MM.1S (cell line): ENCODE results near the gene PGS1.

Experiments
- EZH2 ChIP-seq: fragments of 300-600 bp; sonication (generic); optimal IDR thresholded peaks from 2 replicates; pipeline ENCODE3; 2017; ENCODE audit warnings: low read depth, mild to moderate bottlenecking, antibody characterized with exemption, low read length, mixed read lengths
- TF ChIP-seq, protein P1 (sequence below): fragments of 300-600 bp; sonication (generic); IDR thresholded peaks from 2 replicates; pipeline ENCODE4 v1.5.1; 2016; ENCODE audit warnings: antibody characterized with exemption, low read length, mixed read lengths

DNA sequence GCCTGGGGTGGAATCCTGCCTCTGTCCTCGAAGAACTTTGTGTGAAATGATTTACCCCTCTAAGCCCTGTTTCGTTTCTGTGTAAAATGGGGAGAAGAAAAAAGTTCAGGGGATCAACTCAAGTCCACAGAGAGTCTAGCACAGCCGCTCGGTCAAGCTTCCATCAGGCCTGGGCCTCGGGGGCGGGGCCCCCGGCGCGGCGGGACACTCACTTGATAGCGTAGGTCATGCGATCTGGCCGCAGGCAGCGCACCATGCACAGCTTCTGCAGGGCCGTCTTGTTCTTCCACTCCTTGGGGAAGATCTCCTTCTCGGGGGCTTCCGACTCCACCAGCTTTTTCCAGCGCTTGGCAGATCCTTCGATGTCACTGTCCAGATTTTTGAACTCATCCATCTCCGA lies 65.9 kb downstream of the PGS1 start:
- TF ChIP-seq, protein P1, sequence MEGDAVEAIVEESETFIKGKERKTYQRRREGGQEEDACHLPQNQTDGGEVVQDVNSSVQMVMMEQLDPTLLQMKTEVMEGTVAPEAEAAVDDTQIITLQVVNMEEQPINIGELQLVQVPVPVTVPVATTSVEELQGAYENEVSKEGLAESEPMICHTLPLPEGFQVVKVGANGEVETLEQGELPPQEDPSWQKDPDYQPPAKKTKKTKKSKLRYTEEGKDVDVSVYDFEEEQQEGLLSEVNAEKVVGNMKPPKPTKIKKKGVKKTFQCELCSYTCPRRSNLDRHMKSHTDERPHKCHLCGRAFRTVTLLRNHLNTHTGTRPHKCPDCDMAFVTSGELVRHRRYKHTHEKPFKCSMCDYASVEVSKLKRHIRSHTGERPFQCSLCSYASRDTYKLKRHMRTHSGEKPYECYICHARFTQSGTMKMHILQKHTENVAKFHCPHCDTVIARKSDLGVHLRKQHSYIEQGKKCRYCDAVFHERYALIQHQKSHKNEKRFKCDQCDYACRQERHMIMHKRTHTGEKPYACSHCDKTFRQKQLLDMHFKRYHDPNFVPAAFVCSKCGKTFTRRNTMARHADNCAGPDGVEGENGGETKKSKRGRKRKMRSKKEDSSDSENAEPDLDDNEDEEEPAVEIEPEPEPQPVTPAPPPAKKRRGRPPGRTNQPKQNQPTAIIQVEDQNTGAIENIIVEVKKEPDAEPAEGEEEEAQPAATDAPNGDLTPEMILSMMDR = no peak
- TF ChIP-seq EZH2 = no peak
